ENCODE measurements around the gene FBXW7.

The FBXW7 gene

DNA sequence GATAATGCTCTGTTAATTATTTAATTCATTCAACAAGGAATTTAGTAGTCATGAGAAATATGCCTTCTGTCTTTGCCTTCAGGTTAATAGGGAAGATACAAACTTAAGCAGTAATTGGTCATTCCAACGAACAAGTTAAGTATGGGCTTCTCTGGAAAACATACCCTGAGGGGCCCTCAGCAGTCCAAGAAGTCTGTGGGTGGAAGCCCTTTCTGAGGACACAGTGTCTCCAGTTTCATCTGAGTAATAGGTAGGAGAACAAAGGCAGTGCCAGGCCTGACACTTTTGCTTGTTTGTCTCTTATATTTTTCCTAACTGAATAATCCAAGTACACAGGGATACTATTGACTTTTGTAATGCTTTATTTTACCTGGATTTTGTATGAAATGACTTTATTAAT, 262.5 kb downstream of the FBXW7 start:
- no peak for DNase-seq

All from activated effector memory CD4-positive, alpha-beta T cell treated with anti-CD3 and anti-CD28 coated beads, Interleukin-2, amount 50 U/mL, for 16 hours (primary cell).